CD4-positive, CD25-positive, alpha-beta regulatory T cell (primary cell): ENCODE data around the gene SLC35D2. TPM values are rescaled to one million over a fixed set of nuclear protein-coding genes. Genes with fewer than 3 reads are reported as not detected.
"Not testable (repeated sequence)": the region's sequence is repeated elsewhere in the genome, so short reads cannot be mapped to it uniquely, and the experiment has no call there.

Experiments used
- ATAC-seq, 2 donors: fragments of 150-1000 bp; cut with Tn5 transposase; one replicate each; pipeline ENCODE4 v1.10.0; 2021; ENCODE audit warnings: low read depth in 2 of 2, moderate number of reproducible peaks in 2 of 2, moderate library complexity in 1 of 2
- DNase-seq, 3 donors: peaks; one replicate each; pipeline versions ENCODE4 v3.0.0 to v3.0.0-alpha.2; 2012 to 2022; ENCODE audit warnings: mixed read lengths in 1 of 3
- H3K27ac ChIP-seq: one replicate; pipeline ENCODE4 v1.7.0; 2013; ENCODE audit warnings: mild to moderate bottlenecking, low read length; ENCODE audit not compliant: insufficient read depth, poor library complexity, severe bottlenecking
- H3K27me3 ChIP-seq: one replicate; pipeline ENCODE4 v1.7.0; 2013; ENCODE audit warnings: low read length; ENCODE audit not compliant: control insufficient read depth, insufficient read depth
- H3K36me3 ChIP-seq: one replicate; pipeline ENCODE4 v1.7.0; 2013; ENCODE audit warnings: mild to moderate bottlenecking, low read length, moderate library complexity; ENCODE audit not compliant: control insufficient read depth, insufficient read depth
- H3K4me1 ChIP-seq: 2 replicates; pipeline ENCODE4 v1.7.0; 2013; ENCODE audit warnings: mild to moderate bottlenecking, low read length; ENCODE audit not compliant: insufficient read depth, control insufficient read depth, poor library complexity, severe bottlenecking
- H3K4me3 ChIP-seq: one replicate; pipeline ENCODE4 v1.7.0; 2013; ENCODE audit warnings: low read depth, mild to moderate bottlenecking, low read length, moderate library complexity
- H3K9me3 ChIP-seq, 2 experiments: 1 replicate in 1 of 2; 2 replicates in 1 of 2; pipeline ENCODE4 v1.7.0; 2013; ENCODE audit warnings: low read length in 2 of 2, mild to moderate bottlenecking in 1 of 2, moderate library complexity in 1 of 2; ENCODE audit not compliant: control insufficient read depth in 2 of 2
- H3K27ac Mint-ChIP-seq, 3 donors: one replicate each; pipeline ENCODE4 v1.8.0; 2020 to 2022; ENCODE audit warnings: mild to moderate bottlenecking in 3 of 3, mixed read lengths in 3 of 3, moderate library complexity in 2 of 3
- H3K27me3 Mint-ChIP-seq: one replicate; pipeline ENCODE4 v1.8.0; 2022; ENCODE audit warnings: mild to moderate bottlenecking, mixed read lengths
- H3K36me3 Mint-ChIP-seq: one replicate; pipeline ENCODE4 v1.8.0; 2020; ENCODE audit warnings: mixed read lengths
- H3K4me1 Mint-ChIP-seq, 4 donors: one replicate each; pipeline ENCODE4 v1.8.0; 2020 to 2022; ENCODE audit warnings: mixed read lengths in 4 of 4, mild to moderate bottlenecking in 1 of 4
- H3K4me3 Mint-ChIP-seq, 4 donors: one replicate each; pipeline ENCODE4 v1.8.0; 2020 to 2022; ENCODE audit warnings: mild to moderate bottlenecking in 4 of 4, mixed read lengths in 4 of 4, moderate library complexity in 3 of 4
- H3K9me3 Mint-ChIP-seq, 7 donors: one replicate each; pipeline ENCODE4 v1.8.0; 2020 to 2022; ENCODE audit warnings: mixed read lengths in 7 of 7, mild to moderate bottlenecking in 3 of 7, moderate library complexity in 2 of 7
- polyA plus RNA-seq, 4 donors: library from polyadenylated mRNA; unstranded; fragments of 300-500 nt; fragmentation: Illumina TruSeq; gene quantifications; one replicate each; pipeline ENCODE4 v1.2.3, GENCODE V29; 2021
- total RNA-seq: library from RNA; stranded (reverse); gene quantifications from one replicate; pipeline ENCODE4 v1.2.3, GENCODE V29; 2022

SLC35D2 gene
- total and polyA plus RNA-seq, 5 donors from 2014 or later = 22.5 to 41.8 (median 36.0) TPM

- no peak for DNase-seq
- peaks cover 0 to 11% (median 4%) of the 10 kb centered on the region in 4 donors for H3K4me1 Mint-ChIP-seq
- Histone ChIP-seq H3K9me3 (no peaks in the 10 kb centered on the region), H3K4me1 (no peaks in the 10 kb centered on the region), H3K27me3 (no peaks in the 10 kb centered on the region), H3K36me3 (peaks cover 15% of the 10 kb centered on the region), H3K4me3 (no peak overlapping the region), H3K27ac (no peak overlapping the region)
- H3K4me3 Mint-ChIP-seq = no peak overlapping the region
- no peaks in the 10 kb centered on the region for H3K27me3 Mint-ChIP-seq
- H3K36me3 Mint-ChIP-seq = peaks cover 12% of the 10 kb centered on the region
- H3K27ac Mint-ChIP-seq = peak overlapping the region in 2 of 3 donors; percentile 38 to 62
- ATAC-seq = no peak
- no peaks in the 10 kb centered on the region for H3K9me3 Mint-ChIP-seq
Measured at GRCh38 chr9:96367943-96368342, 15.6 kb downstream of the SLC35D2 start.

- Histone ChIP-seq H3K36me3 (peaks cover 18% of the 10 kb centered on the region), H3K27ac (no peak overlapping the region), H3K9me3 (no peaks in the 10 kb centered on the region), H3K4me3 (no peak overlapping the region), H3K4me1 (no peaks in the 10 kb centered on the region), H3K27me3 (no peaks in the 10 kb centered on the region)
- peaks cover 27% of the 10 kb centered on the region for H3K36me3 Mint-ChIP-seq
- no peak overlapping the region for H3K4me3 Mint-ChIP-seq
- H3K9me3 Mint-ChIP-seq = no peaks in the 10 kb centered on the region
- H3K27ac Mint-ChIP-seq = no peak overlapping the region
- peaks cover 0 to 5% (median 0%) of the 10 kb centered on the region in 4 donors for H3K4me1 Mint-ChIP-seq
- DNase-seq (no peak), ATAC-seq (no peak)
- H3K27me3 Mint-ChIP-seq = no peaks in the 10 kb centered on the region
Measured at GRCh38 chr9:96363175-96363967, 20.1 kb downstream of the SLC35D2 start.

DNA sequence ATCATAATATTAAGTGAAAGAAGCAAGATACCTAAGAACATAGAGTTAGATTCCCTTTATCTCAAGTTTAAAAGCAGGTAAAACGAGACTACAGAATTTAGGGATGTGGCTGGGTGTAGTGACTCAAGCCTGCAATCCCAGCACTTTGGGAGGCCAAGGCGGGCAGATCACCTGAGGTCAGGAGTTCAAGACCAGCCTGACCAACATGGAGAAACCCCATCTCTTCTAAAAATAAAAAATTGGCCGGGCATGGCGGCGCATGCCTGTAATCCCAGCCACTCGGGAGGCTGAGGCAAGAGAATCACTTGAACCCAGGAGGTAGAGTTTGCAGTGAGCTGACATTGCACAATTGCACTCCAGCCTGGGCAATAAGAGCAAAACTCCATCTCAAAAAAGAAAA lies 21.4 kb downstream of the SLC35D2 start:
- H3K27me3 Mint-ChIP-seq, H3K4me1 Mint-ChIP-seq, ATAC-seq, H3K27me3 ChIP-seq, H3K4me1 ChIP-seq, H3K4me3 ChIP-seq, H3K9me3 Mint-ChIP-seq, DNase-seq, H3K9me3 ChIP-seq, H3K4me3 Mint-ChIP-seq, H3K27ac Mint-ChIP-seq, H3K27ac ChIP-seq: not testable (repeated sequence)
- peaks cover 17% of the 10 kb centered on the region for H3K36me3 ChIP-seq
- H3K36me3 Mint-ChIP-seq = peaks cover 29% of the 10 kb centered on the region

GRCh38 chr9:96361668-96362067 lies 21.8 kb downstream of the SLC35D2 start:
- no peak overlapping the region for H3K4me3 ChIP-seq
- Mint-ChIP-seq H3K27ac (no peak overlapping the region), H3K4me1 (peaks cover 0 to 5% (median 2%) of the 10 kb centered on the region in 4 donors), H3K9me3 (no peaks in the 10 kb centered on the region), H3K36me3 (peaks cover 29% of the 10 kb centered on the region), H3K27me3 (no peaks in the 10 kb centered on the region), H3K4me3 (no peak overlapping the region)
- H3K27ac ChIP-seq = no peak overlapping the region
- H3K27me3 ChIP-seq = no peaks in the 10 kb centered on the region
- no peaks in the 10 kb centered on the region for H3K4me1 ChIP-seq
- ATAC-seq = no peak
- no peaks in the 10 kb centered on the region for H3K9me3 ChIP-seq
- peaks cover 17% of the 10 kb centered on the region for H3K36me3 ChIP-seq
- no peak for DNase-seq

DNA sequence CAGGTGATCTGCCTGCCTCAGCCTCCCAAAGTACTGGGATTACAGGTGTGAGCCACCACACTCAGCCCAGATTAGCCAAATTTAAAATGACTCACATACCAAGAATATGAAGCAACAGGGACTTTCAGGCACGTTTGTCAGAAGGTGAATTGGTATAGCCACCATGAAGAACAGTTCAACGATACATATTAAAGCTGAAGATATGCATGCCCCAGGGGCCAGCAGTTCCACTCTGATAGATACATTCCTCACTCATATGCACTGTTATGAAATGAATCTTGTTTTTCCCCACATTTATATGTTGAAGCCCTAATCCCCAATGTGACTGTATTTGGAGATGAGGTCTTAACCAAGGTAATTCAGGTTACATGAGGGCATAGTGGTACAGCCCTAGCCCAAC lies 22.5 kb downstream of the SLC35D2 start:
- no peak for ATAC-seq
- Histone ChIP-seq H3K9me3 (no peaks in the 10 kb centered on the region), H3K27ac (no peak overlapping the region), H3K27me3 (no peaks in the 10 kb centered on the region), H3K4me3 (no peak overlapping the region), H3K4me1 (no peaks in the 10 kb centered on the region), H3K36me3 (peaks cover 17% of the 10 kb centered on the region)
- no peak for DNase-seq
- Mint-ChIP-seq H3K36me3 (peaks cover 27% of the 10 kb centered on the region), H3K9me3 (no peaks in the 10 kb centered on the region), H3K4me3 (no peak overlapping the region), H3K27me3 (no peaks in the 10 kb centered on the region), H3K4me1 (peaks cover 0 to 5% (median 2%) of the 10 kb centered on the region in 4 donors), H3K27ac (no peak overlapping the region)

DNA sequence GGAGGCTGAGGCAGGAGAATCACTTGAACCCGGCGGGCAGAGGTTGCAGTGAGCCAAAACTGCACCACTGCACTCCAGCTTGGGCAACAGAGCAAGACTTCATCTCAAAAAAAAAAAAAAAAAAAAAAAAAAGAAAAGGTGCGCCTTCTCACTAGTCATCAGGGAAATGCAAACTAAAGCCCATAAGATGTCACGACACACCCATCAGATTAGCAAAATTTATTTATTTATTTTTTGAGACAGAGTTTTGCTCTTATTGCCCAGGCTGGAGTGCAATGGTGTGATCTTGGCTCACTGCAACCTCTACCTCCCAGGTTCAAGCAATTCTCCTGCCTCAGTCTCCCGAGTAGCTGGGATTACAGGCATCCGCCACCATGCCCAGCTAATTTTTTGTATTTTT lies 23.0 kb downstream of the SLC35D2 start:
- H3K27me3 Mint-ChIP-seq, H3K4me1 ChIP-seq, H3K9me3 ChIP-seq, H3K4me1 Mint-ChIP-seq, H3K27me3 ChIP-seq, H3K27ac ChIP-seq, DNase-seq, H3K9me3 Mint-ChIP-seq, H3K27ac Mint-ChIP-seq, ATAC-seq, H3K4me3 ChIP-seq, H3K4me3 Mint-ChIP-seq: not testable (repeated sequence)
- H3K36me3 Mint-ChIP-seq = peaks cover 26% of the 10 kb centered on the region
- peaks cover 17% of the 10 kb centered on the region for H3K36me3 ChIP-seq

GRCh38 chr9:96350866-96351265 lies 32.6 kb downstream of the SLC35D2 start:
- H3K27ac ChIP-seq = no peak overlapping the region
- H3K27me3 Mint-ChIP-seq = no peaks in the 10 kb centered on the region
- no peak overlapping the region for H3K4me3 Mint-ChIP-seq
- peaks cover 10% of the 10 kb centered on the region for H3K36me3 Mint-ChIP-seq
- H3K27me3 ChIP-seq = no peaks in the 10 kb centered on the region
- H3K9me3 ChIP-seq = no peaks in the 10 kb centered on the region
- peaks cover 6% of the 10 kb centered on the region for H3K36me3 ChIP-seq
- no peaks in the 10 kb centered on the region for H3K4me1 ChIP-seq
- H3K9me3 Mint-ChIP-seq = peaks cover 0 to 6% (median 0%) of the 10 kb centered on the region in 7 donors
- no peak overlapping the region for H3K27ac Mint-ChIP-seq
- DNase-seq (no peak), ATAC-seq (no peak)
- H3K4me1 Mint-ChIP-seq = no peaks in the 10 kb centered on the region
- no peak overlapping the region for H3K4me3 ChIP-seq

- DNase-seq (no peak), ATAC-seq (no peak)
- peaks cover 6% of the 10 kb centered on the region for H3K36me3 Mint-ChIP-seq
- Histone ChIP-seq H3K4me3 (no peak overlapping the region), H3K36me3 (peaks cover 2% of the 10 kb centered on the region), H3K4me1 (no peaks in the 10 kb centered on the region), H3K27ac (no peak overlapping the region), H3K9me3 (no peaks in the 10 kb centered on the region), H3K27me3 (no peaks in the 10 kb centered on the region)
- H3K9me3 Mint-ChIP-seq = peaks cover 0 to 6% (median 0%) of the 10 kb centered on the region in 7 donors
- H3K27ac Mint-ChIP-seq = no peak overlapping the region
- H3K27me3 Mint-ChIP-seq = no peaks in the 10 kb centered on the region
- peaks cover 0 to 4% (median 0%) of the 10 kb centered on the region in 4 donors for H3K4me1 Mint-ChIP-seq
- no peak overlapping the region for H3K4me3 Mint-ChIP-seq
Measured at GRCh38 chr9:96348261-96348660, 35.2 kb downstream of the SLC35D2 start.
